CD8-positive, alpha-beta memory T cell (primary cell): ENCODE data around the gene DNAJB1. TPM values are rescaled to one million over a fixed set of nuclear protein-coding genes. Genes with fewer than 3 reads are reported as not detected.
A peak's percentile ranks its signal among the peaks of the same experiment; 100 is the strongest.

Experiments
- CTCF ChIA-PET: fragments of 350-600 bp; sonication (Branson Sonifier 250); formaldehyde crosslinking; loops from one replicate; lab custom pipeline; 2021; ENCODE audit warnings: antibody characterized with exemption; lab: Charles Lee
- POLR2A ChIA-PET: fragments of 350-600 bp; sonication (Branson Sonifier 250); formaldehyde crosslinking; loops from one replicate; lab custom pipeline; 2021; ENCODE audit warnings: antibody characterized with exemption; lab: Charles Lee
- DNase-seq, 5 donors: peaks; one replicate each; pipeline versions ENCODE4 v3.0.0 to v3.0.0-alpha.2; 2020 to 2022; ENCODE audit warnings: mixed read lengths in 1 of 5
- H3K27ac ChIP-seq: one replicate; pipeline ENCODE4 v1.7.0; 2013; ENCODE audit warnings: low read depth, mild to moderate bottlenecking, low read length, moderate library complexity
- H3K27me3 ChIP-seq: 2 replicates; pipeline ENCODE4 v1.7.0; 2013; ENCODE audit warnings: low read length, mild to moderate bottlenecking; ENCODE audit not compliant: insufficient read depth, poor library complexity, severe bottlenecking
- H3K36me3 ChIP-seq: 2 replicates; pipeline ENCODE4 v1.7.0; 2013; ENCODE audit warnings: mild to moderate bottlenecking, low read length, moderate library complexity; ENCODE audit not compliant: insufficient read depth
- H3K4me1 ChIP-seq: 2 replicates; pipeline ENCODE4 v1.7.0; 2013; ENCODE audit warnings: mild to moderate bottlenecking, low read length, moderate library complexity; ENCODE audit not compliant: insufficient read depth
- H3K4me3 ChIP-seq: 2 replicates; pipeline ENCODE4 v1.7.0; 2013; ENCODE audit warnings: mild to moderate bottlenecking, low read length
- H3K9me3 ChIP-seq: 2 replicates; pipeline ENCODE4 v1.7.0; 2013; ENCODE audit warnings: mild to moderate bottlenecking, low read length
- H3K27ac Mint-ChIP-seq, 8 donors: one replicate each; pipeline ENCODE4 v1.8.0; 2020 to 2021; ENCODE audit warnings: mixed read lengths in 8 of 8, mild to moderate bottlenecking in 6 of 8, inconsistent platforms in 3 of 8, moderate library complexity in 3 of 8
- H3K27me3 Mint-ChIP-seq, 2 donors: one replicate each; pipeline ENCODE4 v1.8.0; 2020 to 2021; ENCODE audit warnings: mixed read lengths in 2 of 2, mild to moderate bottlenecking in 1 of 2, moderate library complexity in 1 of 2
- H3K36me3 Mint-ChIP-seq, 3 donors: one replicate each; pipeline ENCODE4 v1.8.0; 2020 to 2021; ENCODE audit warnings: mixed read lengths in 3 of 3, inconsistent platforms in 1 of 3, mild to moderate bottlenecking in 1 of 3
- H3K4me1 Mint-ChIP-seq, 3 donors: one replicate each; pipeline ENCODE4 v1.8.0; 2020 to 2021; ENCODE audit warnings: mixed read lengths in 3 of 3, inconsistent platforms in 1 of 3, mild to moderate bottlenecking in 1 of 3
- H3K4me3 Mint-ChIP-seq, 7 donors: one replicate each; pipeline ENCODE4 v1.8.0; 2020 to 2021; ENCODE audit warnings: mixed read lengths in 7 of 7, mild to moderate bottlenecking in 6 of 7, moderate library complexity in 4 of 7, inconsistent platforms in 2 of 7
- H3K9me3 Mint-ChIP-seq, 5 donors: one replicate each; pipeline ENCODE4 v1.8.0; 2020 to 2022; ENCODE audit warnings: mixed read lengths in 5 of 5, mild to moderate bottlenecking in 3 of 5, moderate library complexity in 2 of 5, inconsistent platforms in 1 of 5
- polyA plus RNA-seq: library from polyadenylated mRNA; unstranded; fragments of 300-500 nt; fragmentation: Illumina TruSeq; gene quantifications from one replicate; pipeline ENCODE4 v1.2.3, GENCODE V29; 2021
- total RNA-seq, 2 experiments: library from RNA; stranded (reverse); gene quantifications; one replicate each; pipeline ENCODE4 v1.2.3, GENCODE V29; 2021

DNAJB1 gene
- total and polyA plus RNA-seq, 3 experiments from 2014 or later = 98.6 to 385 (median 103) TPM

GRCh38 chr19:14559916-14560775 is 41.9 kb upstream of the DNAJB1 start:
- CTCF ChIA-PET = interaction anchor here (1.2 to 3.8 kb wide), 2 partner anchors 13 to 80 kb away, joined by 3 to 20 read pairs; partner anchors contain the start of gene NDUFB7
- H3K36me3 Mint-ChIP-seq = peaks cover 0 to 27% (median 3%) of the 10 kb centered on the region in 3 donors
- H3K27me3 Mint-ChIP-seq = no peaks in the 10 kb centered on the region
- POLR2A ChIA-PET = interaction anchor here (1.2 kb wide), 1 partner anchor 43 kb away, joined by 5 read pairs; no protein-coding TSS in a partner anchor
- H3K9me3 Mint-ChIP-seq = no peaks in the 10 kb centered on the region
- Histone ChIP-seq H3K27me3 (no peaks in the 10 kb centered on the region), H3K36me3 (peaks cover 7% of the 10 kb centered on the region), H3K27ac (no peak overlapping the region), H3K9me3 (no peaks in the 10 kb centered on the region), H3K4me1 (peaks cover 45% of the 10 kb centered on the region), H3K4me3 (no peak overlapping the region)
- peak overlapping the region in 1 of 7 donors; percentile 51 for H3K4me3 Mint-ChIP-seq
- H3K4me1 Mint-ChIP-seq = peaks cover 21 to 54% (median 31%) of the 10 kb centered on the region in 3 donors
- H3K27ac Mint-ChIP-seq = peak overlapping the region in 4 of 8 donors; percentile 51 to 83 (median 68)
- DNase-seq = no peak

DNA sequence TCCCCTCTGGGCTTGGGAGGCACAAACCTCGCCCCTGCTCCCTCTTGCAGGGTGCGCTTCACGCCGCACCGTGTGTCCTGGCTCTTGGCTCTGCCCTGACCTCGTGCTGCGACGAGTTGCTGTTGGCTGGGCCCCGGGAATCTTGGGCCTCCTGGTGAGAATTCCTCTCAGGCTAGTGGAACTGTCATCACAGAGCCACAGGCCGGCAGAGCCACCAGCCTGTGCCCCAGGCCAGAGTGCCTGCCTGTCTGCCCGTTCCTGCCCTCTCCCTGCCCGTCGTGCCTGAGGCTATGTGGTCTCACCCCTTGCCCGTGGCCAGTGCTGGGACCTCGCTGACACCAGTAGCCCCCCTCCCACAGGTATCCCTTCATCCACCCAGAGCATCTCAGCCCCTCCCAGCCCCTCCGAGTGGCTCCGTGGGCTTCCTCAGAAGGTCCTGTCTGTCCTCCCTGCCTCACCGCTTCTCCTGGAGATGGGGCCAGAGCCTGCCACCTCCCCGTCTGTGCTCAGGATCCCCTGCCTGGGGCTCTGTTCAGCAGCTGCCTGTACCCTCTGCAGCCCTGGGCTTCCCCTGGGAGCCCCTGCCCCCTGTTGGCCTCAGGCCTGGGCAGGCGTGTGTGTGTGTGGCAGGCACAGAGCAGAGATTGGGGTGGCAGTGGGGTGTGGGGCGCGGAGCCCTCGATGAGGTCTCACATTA is 40.3 kb upstream of the DNAJB1 start:
- Histone ChIP-seq H3K27ac (no peak overlapping the region), H3K27me3 (no peaks in the 10 kb centered on the region), H3K36me3 (peaks cover 3% of the 10 kb centered on the region), H3K4me1 (peaks cover 45% of the 10 kb centered on the region), H3K9me3 (no peaks in the 10 kb centered on the region), H3K4me3 (no peak overlapping the region)
- Mint-ChIP-seq H3K27ac (no peak overlapping the region), H3K4me1 (peaks cover 23 to 64% (median 29%) of the 10 kb centered on the region in 3 donors), H3K4me3 (no peak overlapping the region), H3K9me3 (no peaks in the 10 kb centered on the region), H3K36me3 (peaks cover 0 to 22% (median 0%) of the 10 kb centered on the region in 3 donors), H3K27me3 (no peaks in the 10 kb centered on the region)
- ChIA-PET POLR2A (no interaction called here), CTCF (interaction anchor here (2.5 to 4.1 kb wide), 2 partner anchors 14 to 52 kb away, joined by 18 to 38 read pairs; partner anchors contain the start of gene NDUFB7)
- no peak for DNase-seq

DNA sequence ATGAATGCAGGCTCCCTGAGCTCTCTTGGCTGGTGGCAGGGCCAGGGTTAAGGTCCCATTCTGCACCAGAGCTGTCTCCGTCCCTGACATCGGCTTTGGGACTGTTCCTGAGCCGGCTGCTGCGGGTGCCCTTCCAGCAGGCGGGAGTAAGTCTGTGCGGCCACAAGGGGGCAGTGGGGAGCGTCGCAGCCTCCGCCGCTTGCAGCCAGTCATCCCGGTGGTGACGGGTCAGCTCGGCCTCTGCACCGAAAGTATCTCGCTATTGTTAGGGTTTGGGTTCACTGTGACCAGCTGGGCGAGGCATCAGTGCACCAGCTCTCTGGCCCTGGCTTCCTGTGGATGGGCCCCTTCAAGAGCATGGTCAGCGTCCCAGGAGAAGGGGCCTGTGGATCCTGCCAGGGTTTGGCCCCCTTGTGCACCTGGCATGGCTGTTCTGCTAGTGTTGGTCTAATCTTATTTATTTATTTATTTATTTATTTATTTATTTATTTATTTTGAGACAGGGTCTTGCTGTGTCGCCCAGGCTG is 38.5 kb upstream of the DNAJB1 start:
- no peaks in the 10 kb centered on the region for H3K27me3 Mint-ChIP-seq
- Histone ChIP-seq H3K36me3 (no peaks in the 10 kb centered on the region), H3K27ac (no peak overlapping the region), H3K4me1 (peaks cover 48% of the 10 kb centered on the region), H3K9me3 (no peaks in the 10 kb centered on the region), H3K4me3 (peak overlapping the region; percentile 35), H3K27me3 (no peaks in the 10 kb centered on the region)
- ChIA-PET CTCF (interaction anchor here (0.6 to 4.1 kb wide), 23 partner anchors 8 to 648 kb away, joined by 3 to 38 read pairs (median 4); partner anchors contain the start of genes DNAJB1 and NDUFB7), POLR2A (interaction anchor here (0.5 to 1.1 kb wide), 6 partner anchors 15 to 876 kb away, joined by 3 to 5 read pairs (median 4); partner anchors contain the start of genes DNAJB1 and NDUFB7)
- DNase-seq = peak; percentile 61 to 70 (median 62)
- H3K9me3 Mint-ChIP-seq = no peaks in the 10 kb centered on the region
- H3K27ac Mint-ChIP-seq = peak overlapping the region in 7 of 8 donors; percentile 68 to 97 (median 92)
- peaks cover 0 to 16% (median 0%) of the 10 kb centered on the region in 3 donors for H3K36me3 Mint-ChIP-seq
- H3K4me1 Mint-ChIP-seq = peaks cover 31 to 68% (median 44%) of the 10 kb centered on the region in 3 donors
- H3K4me3 Mint-ChIP-seq = peak overlapping the region; percentile 8 to 82 (median 72)

DNA sequence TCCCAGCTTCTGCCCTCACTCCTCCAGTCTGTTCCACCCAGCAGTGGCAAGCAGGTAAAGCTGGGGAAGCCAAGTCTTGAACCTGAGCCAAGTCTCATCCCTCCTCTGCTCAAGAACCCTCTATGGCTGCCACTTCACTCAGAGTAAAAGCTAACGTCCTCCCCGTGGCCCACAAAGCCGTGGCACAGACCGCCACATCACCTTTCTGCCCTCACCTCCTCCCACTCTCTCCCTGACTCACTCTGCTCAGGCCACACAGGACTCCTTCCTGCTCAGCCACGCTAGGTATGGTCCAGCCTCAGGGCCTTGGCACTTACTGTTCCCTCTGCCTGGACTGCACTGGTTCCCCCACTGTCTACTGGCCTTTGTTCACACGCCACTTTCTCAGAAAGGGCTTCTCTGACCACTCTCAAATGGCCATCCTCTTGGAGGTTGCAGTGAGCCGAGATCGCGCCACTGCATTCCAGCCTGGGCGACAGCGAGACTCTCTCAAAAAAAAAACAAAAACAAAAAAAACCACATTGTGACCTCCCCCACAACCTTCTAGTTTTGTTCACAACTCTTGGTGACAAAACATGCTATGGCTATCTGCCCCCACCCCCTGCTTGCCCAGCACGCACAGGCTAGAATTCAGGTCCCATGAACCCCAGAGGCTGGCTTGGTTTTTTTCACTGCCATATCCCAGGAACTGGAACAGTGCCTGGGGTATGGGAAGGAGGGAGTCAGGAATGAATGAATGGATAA is 37.9 kb upstream of the DNAJB1 start:
- H3K9me3 ChIP-seq = no peaks in the 10 kb centered on the region
- H3K36me3 ChIP-seq = no peaks in the 10 kb centered on the region
- H3K27ac ChIP-seq = peak overlapping the region; percentile 12
- H3K4me3 ChIP-seq = peak overlapping the region; percentile 35
- H3K27me3 ChIP-seq = no peaks in the 10 kb centered on the region
- ChIA-PET CTCF (interaction anchor here (0.6 to 4.1 kb wide), 24 partner anchors 9 to 647 kb away, joined by 3 to 38 read pairs (median 4); partner anchors contain the start of genes DNAJB1 and NDUFB7), POLR2A (interaction anchor here (0.6 to 1.1 kb wide), 4 partner anchors 16 to 876 kb away, joined by 4 to 5 read pairs (median 4); partner anchors contain the start of genes DNAJB1 and NDUFB7)
- H3K27me3 Mint-ChIP-seq = no peaks in the 10 kb centered on the region
- H3K9me3 Mint-ChIP-seq = no peaks in the 10 kb centered on the region
- H3K4me3 Mint-ChIP-seq = peak overlapping the region; percentile 8 to 84 (median 72)
- peaks cover 48% of the 10 kb centered on the region for H3K4me1 ChIP-seq
- peaks cover 0 to 16% (median 0%) of the 10 kb centered on the region in 3 donors for H3K36me3 Mint-ChIP-seq
- H3K4me1 Mint-ChIP-seq = peaks cover 35 to 71% (median 47%) of the 10 kb centered on the region in 3 donors
- peak overlapping the region; percentile 56 to 97 (median 91) for H3K27ac Mint-ChIP-seq
- no peak for DNase-seq

- Histone ChIP-seq H3K27ac (no peak overlapping the region), H3K9me3 (no peaks in the 10 kb centered on the region), H3K4me3 (no peak overlapping the region), H3K27me3 (no peaks in the 10 kb centered on the region), H3K4me1 (peaks cover 49% of the 10 kb centered on the region), H3K36me3 (no peaks in the 10 kb centered on the region)
- no peak for DNase-seq
- ChIA-PET POLR2A (interaction anchor here (0.5 kb wide), 1 partner anchor 31 kb away, joined by 10 read pairs; no protein-coding TSS in a partner anchor), CTCF (interaction anchor here (1.0 to 1.6 kb wide), 4 partner anchors 14 to 74 kb away, joined by 4 to 7 read pairs (median 4); no protein-coding TSS in a partner anchor)
- Mint-ChIP-seq H3K4me3 (peak overlapping the region in 2 of 7 donors; percentile 15 to 37), H3K27me3 (no peaks in the 10 kb centered on the region), H3K4me1 (peaks cover 38 to 75% (median 51%) of the 10 kb centered on the region in 3 donors), H3K36me3 (peaks cover 0 to 27% (median 2%) of the 10 kb centered on the region in 3 donors), H3K9me3 (no peaks in the 10 kb centered on the region), H3K27ac (peak overlapping the region in 6 of 8 donors; percentile 66 to 93 (median 78))
These were observed 36.2 kb upstream of the DNAJB1 start for GRCh38 chr19:14554382-14554812.

GRCh38 chr19:14553939-14554243 is 35.7 kb upstream of the DNAJB1 start:
- DNase-seq = no peak
- Mint-ChIP-seq H3K36me3 (peaks cover 0 to 30% (median 2%) of the 10 kb centered on the region in 3 donors), H3K27me3 (no peaks in the 10 kb centered on the region), H3K9me3 (no peaks in the 10 kb centered on the region), H3K4me3 (peak overlapping the region in 1 of 7 donors; percentile 43), H3K27ac (peak overlapping the region in 6 of 8 donors; percentile 54 to 93 (median 81)), H3K4me1 (peaks cover 38 to 70% (median 51%) of the 10 kb centered on the region in 3 donors)
- no peaks in the 10 kb centered on the region for H3K9me3 ChIP-seq
- no peak overlapping the region for H3K27ac ChIP-seq
- no peaks in the 10 kb centered on the region for H3K27me3 ChIP-seq
- no peaks in the 10 kb centered on the region for H3K36me3 ChIP-seq
- ChIA-PET POLR2A (interaction anchor here (0.5 kb wide), 1 partner anchor 31 kb away, joined by 10 read pairs; no protein-coding TSS in a partner anchor), CTCF (interaction anchor here (1.0 to 1.6 kb wide), 4 partner anchors 15 to 73 kb away, joined by 4 to 7 read pairs (median 4); no protein-coding TSS in a partner anchor)
- peaks cover 48% of the 10 kb centered on the region for H3K4me1 ChIP-seq
- no peak overlapping the region for H3K4me3 ChIP-seq
